ENCODE results near the gene GPER1.

GRCh38 chr7:1104516-1105179 lies 16.7 kb downstream of the GPER1 start:
- TF ChIP-seq POLR2AphosphoS5 (IDR thresholded peaks at IDR 0.05; ENCODE audit: low read depth, low read length) = no peak
- no peak for TF ChIP-seq REST (IDR thresholded peaks at IDR 0.05; ENCODE audit: insufficient read depth in 1 of 2, low read depth in 2 of 2, low read length in 2 of 2)
- no peak for TF ChIP-seq TAF1 (IDR thresholded peaks at IDR 0.05; ENCODE audit: borderline replicate concordance, insufficient read depth, low read length)
- TF ChIP-seq FOXP2 (optimal IDR thresholded peaks at IDR 0.05; ENCODE audit: borderline replicate concordance, extremely low read depth, extremely low read length, insufficient read depth) = no peak

Data from PFSK-1 (cell line).